Uterus (tissue), 2 donors: ENCODE results near the gene SLC52A3.

Experiments used
- CTCF ChIP-seq, 4 experiments: fragments of 200-600 bp in 2 of 4; fragments of 450-650 bp in 2 of 4; sonication (generic) in 2 of 4; IDR thresholded peaks; one replicate each; pipeline ENCODE4 v1.5.1; 2016 to 2019; ENCODE audit warnings: antibody characterized with exemption in 4 of 4, mild to moderate bottlenecking in 2 of 4, moderate library complexity in 1 of 4
- POLR2A ChIP-seq, 2 donors: fragments of 450-650 bp; IDR thresholded peaks; one replicate each; pipeline ENCODE4 v1.6.1; 2016; ENCODE audit warnings: antibody characterized with exemption in 2 of 2, mild to moderate bottlenecking in 1 of 2, moderate library complexity in 1 of 2

- TF ChIP-seq CTCF (IDR thresholded peaks at IDR 0.05) (no peak), POLR2A (IDR thresholded peaks at IDR 0.05) (no peak)
Measured at GRCh38 chr20:750801-751200, 17.5 kb downstream of the SLC52A3 start.
